ENCODE data around the gene B4GALNT4.

DNA sequence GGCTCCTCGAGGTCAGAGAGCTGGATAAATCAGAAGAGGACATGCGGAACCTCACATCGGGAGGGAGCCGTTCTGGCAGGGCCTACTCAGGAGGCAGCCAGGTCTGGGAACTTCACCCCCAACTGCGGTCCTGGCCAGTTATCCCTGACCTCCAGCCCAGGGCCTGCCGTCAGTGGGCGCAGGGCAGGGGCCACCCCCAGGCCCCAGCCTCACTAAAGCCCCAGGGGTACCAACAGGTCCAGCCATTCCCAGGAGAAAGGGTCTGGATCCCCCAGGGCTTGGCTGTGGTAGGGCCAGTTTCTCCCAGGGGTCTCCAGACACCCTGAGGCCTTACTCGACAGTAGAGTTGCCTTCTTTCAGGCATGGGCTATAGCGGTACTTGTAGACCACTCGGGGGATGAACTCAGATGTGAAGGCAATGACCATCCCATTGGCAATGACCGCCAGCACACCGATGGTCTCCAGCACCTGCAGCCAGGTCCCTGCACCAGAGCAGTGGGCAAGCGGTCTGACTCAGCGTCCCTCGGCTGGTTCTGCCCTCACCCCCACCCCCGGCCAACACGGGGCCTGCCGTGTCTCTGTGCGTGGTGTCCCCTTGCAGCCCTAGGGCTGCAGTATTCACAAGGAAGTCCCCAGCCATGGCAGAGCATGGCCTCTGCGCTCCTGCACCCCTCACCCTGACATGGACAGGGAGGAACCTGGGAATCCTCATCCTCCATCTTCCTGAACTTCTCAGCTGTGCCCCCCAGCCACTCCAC lies 50.1 kb downstream of the B4GALNT4 start:
- TF ChIP-seq, protein P1, sequence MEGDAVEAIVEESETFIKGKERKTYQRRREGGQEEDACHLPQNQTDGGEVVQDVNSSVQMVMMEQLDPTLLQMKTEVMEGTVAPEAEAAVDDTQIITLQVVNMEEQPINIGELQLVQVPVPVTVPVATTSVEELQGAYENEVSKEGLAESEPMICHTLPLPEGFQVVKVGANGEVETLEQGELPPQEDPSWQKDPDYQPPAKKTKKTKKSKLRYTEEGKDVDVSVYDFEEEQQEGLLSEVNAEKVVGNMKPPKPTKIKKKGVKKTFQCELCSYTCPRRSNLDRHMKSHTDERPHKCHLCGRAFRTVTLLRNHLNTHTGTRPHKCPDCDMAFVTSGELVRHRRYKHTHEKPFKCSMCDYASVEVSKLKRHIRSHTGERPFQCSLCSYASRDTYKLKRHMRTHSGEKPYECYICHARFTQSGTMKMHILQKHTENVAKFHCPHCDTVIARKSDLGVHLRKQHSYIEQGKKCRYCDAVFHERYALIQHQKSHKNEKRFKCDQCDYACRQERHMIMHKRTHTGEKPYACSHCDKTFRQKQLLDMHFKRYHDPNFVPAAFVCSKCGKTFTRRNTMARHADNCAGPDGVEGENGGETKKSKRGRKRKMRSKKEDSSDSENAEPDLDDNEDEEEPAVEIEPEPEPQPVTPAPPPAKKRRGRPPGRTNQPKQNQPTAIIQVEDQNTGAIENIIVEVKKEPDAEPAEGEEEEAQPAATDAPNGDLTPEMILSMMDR (IDR thresholded peaks at IDR 0.05 in 4 of 5, conservative IDR thresholded peaks at IDR 0.05 in 1 of 5) = no peak
- TF ChIP-seq POLR2A (IDR thresholded peaks at IDR 0.05) = no peak

Data from gastrocnemius medialis (tissue), 4 donors.